GM19452 (cell line): ENCODE data around the gene PITRM1.

ENCODE experiments used
- ATAC-seq: cut with Tn5 transposase; IDR thresholded peaks from one replicate; pipeline ENCODE4 v1.9.1; 2021; ENCODE audit not compliant: unreplicated experiment

PITRM1 gene

GRCh38 chr10:3166496-3167290 is 5.9 kb downstream of the PITRM1 start:
- no peak for ATAC-seq

GRCh38 chr10:3165196-3165595 is 7.4 kb downstream of the PITRM1 start:
- ATAC-seq, result no peak

- no peak for ATAC-seq
These were observed 8.7 kb downstream of the PITRM1 start for GRCh38 chr10:3163879-3164278.

- no peak for ATAC-seq
These were observed 10.0 kb downstream of the PITRM1 start for GRCh38 chr10:3162533-3162932.

- no peak for ATAC-seq
These were observed 13.4 kb downstream of the PITRM1 start for GRCh38 chr10:3159152-3159551.

- ATAC-seq, result no peak
These were observed 17.9 kb downstream of the PITRM1 start for GRCh38 chr10:3154666-3155065.

GRCh38 chr10:3152566-3152935 is 20.0 kb downstream of the PITRM1 start:
- ATAC-seq, result no peak

GRCh38 chr10:3151889-3152565 is 20.6 kb downstream of the PITRM1 start:
- ATAC-seq, result no peak

- ATAC-seq, result no peak
These were observed 21.6 kb downstream of the PITRM1 start for GRCh38 chr10:3150961-3151360.

- ATAC-seq, result no peak
These were observed 22.2 kb downstream of the PITRM1 start for GRCh38 chr10:3150366-3150765.

- ATAC-seq, result no peak
These were observed 22.7 kb downstream of the PITRM1 start for GRCh38 chr10:3149918-3150317.

- no peak for ATAC-seq
These were observed 23.6 kb downstream of the PITRM1 start for GRCh38 chr10:3148994-3149393.

- ATAC-seq, result no peak
These were observed 24.5 kb downstream of the PITRM1 start for GRCh38 chr10:3148041-3148440.

GRCh38 chr10:3147117-3147820 is 25.3 kb downstream of the PITRM1 start:
- ATAC-seq, result no peak

GRCh38 chr10:3146289-3146688 is 26.3 kb downstream of the PITRM1 start:
- no peak for ATAC-seq

- no peak for ATAC-seq
These were observed 27.2 kb downstream of the PITRM1 start for GRCh38 chr10:3145366-3145765.

- no peak for ATAC-seq
These were observed 28.7 kb downstream of the PITRM1 start for GRCh38 chr10:3143791-3144434.

- no peak for ATAC-seq
These were observed 29.2 kb downstream of the PITRM1 start for GRCh38 chr10:3143366-3143765.

GRCh38 chr10:3142146-3142875 is 30.3 kb downstream of the PITRM1 start:
- ATAC-seq, result no peak

- ATAC-seq, result no peak
These were observed 31.1 kb downstream of the PITRM1 start for GRCh38 chr10:3141351-3142005.
